NCI-H69 (cell line): ENCODE results near the gene AKAP1.

ENCODE experiments used
- DNase-seq: peaks from one replicate; lab custom pipeline; 2025; lab: John Stamatoyannopoulos, UW

AKAP1 gene

DNA sequence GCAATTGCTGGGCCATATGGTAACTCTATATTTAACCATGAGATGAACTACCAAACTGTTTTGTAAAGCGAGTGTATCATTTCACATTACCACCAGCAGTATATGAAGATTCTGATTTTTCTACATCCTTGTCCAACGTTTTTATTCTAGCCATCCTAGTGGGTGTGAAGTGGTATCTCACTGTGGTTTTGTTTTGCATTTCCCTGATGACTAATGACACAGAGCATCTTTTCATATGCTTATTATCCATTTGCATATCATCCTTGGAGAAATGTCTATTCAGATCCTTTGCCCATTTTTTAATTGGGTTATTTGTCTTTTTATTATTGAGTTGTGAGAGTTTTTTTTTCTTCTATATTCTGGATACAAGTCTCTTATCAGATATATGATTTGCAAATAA, 83.6 kb downstream of the AKAP1 start:
- no peak for DNase-seq

DNA sequence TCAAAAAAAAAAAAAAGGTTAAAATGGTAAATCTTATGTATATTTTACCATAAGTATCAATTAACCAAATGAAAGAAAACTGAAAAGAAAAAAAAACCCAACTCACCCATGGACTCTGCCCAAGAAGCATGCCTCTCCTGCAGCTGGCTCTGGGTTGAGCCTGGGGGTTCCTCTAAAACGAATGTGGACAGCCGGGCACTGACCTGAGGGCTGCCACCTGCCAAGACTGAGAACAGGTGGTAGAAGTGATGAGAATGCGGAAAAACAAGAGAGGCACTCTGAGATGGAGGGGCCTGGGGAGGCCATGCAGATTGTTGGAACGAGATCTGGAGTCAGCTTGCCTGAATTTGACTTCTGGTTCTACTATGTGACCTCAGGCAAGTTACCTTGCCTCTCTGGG, 85.8 kb downstream of the AKAP1 start:
- DNase-seq: no peak
